CD1c-positive myeloid dendritic cell (primary cell): ENCODE measurements around the gene DMGDH.

Experiments
- DNase-seq: peaks from one replicate; pipeline ENCODE4 v3.0.0-alpha.2; 2016; ENCODE audit errors: extremely low spot score

DMGDH gene

DNA sequence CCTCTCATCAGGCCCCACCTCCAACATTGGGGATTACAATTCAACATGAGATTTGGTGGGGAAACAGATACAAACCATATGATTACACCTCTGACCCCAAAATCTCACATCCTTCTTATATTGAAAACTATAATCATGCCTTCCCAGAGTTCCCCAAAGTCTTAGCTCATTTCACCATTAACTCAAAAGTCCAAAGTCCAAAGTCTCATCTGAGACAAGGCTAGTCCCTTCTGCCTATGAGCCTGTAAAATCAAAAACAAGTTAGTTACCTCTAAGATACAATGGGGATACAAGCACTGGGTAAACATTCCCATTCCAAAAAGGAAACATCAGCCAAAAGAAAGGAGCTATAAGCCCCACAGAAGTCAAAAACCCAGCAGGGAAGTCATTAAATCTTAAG is 57.6 kb downstream of the DMGDH start:
- no peak for DNase-seq

DNA sequence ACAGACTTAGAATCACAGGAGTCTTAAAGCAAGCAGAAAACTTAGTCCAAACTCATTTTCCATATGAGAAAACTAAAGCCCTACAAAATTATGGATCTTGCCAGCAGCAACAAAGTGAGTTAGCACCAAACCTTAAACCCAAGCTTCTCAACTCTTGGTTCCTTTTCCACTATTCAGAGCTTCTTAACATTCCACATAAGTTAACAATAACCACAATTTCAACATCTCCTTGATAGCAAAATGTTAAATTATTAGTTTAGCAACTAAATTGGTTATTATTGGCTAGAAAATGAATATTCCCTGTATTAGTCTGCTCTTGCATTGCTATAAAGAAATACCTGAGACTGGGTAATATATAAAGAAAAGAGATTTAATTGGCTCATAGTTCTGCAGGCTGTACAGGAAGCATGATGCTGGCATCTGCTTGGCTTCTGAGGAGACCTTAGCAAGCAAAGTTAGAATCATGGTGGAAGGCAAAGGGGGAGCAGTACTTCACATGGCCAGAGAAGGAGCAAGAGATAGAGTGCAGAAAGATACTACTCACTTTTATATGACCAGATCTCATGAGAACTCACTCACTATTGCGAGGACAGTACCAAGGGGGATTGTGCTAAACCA is 58.1 kb downstream of the DMGDH start:
- DNase-seq: no peak

DNA sequence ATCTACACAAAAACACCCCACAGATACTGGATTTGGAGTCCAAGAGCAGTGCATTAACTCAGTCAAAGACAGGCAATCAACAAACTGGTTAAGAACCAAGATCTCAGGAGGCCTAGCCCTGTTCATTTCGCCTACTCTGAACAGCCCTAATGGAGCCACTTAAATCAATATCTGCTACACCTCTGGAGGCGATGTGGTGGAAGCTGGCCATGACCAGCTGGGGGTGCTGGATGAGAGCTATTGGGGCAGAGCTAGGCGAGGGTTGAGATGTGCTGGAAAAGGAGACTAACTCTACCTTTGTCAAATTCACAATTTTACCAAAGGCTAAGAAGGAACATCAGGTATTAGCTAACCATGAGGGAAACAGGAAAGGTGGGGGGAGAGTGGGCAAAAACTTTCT is 61.1 kb downstream of the DMGDH start:
- no peak for DNase-seq

DNA sequence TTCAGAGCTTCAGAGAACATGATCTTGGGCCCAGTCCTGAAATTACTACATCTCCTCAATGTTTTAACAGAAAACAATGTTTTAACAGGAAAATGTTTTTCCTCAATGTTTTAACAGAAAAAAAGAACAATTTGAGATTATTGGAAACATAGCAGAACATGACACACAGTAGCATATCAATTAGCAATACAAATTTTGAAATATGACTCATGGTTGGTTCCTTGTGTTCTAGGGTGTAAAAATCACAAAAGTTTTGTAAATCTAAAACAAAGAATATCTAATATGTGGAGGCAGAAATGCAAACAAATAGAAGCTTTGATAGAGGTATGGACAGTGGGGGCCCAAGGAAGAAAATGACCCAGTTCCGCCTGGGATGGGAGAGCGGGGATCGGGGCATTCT is 61.6 kb downstream of the DMGDH start:
- no peak for DNase-seq

DNA sequence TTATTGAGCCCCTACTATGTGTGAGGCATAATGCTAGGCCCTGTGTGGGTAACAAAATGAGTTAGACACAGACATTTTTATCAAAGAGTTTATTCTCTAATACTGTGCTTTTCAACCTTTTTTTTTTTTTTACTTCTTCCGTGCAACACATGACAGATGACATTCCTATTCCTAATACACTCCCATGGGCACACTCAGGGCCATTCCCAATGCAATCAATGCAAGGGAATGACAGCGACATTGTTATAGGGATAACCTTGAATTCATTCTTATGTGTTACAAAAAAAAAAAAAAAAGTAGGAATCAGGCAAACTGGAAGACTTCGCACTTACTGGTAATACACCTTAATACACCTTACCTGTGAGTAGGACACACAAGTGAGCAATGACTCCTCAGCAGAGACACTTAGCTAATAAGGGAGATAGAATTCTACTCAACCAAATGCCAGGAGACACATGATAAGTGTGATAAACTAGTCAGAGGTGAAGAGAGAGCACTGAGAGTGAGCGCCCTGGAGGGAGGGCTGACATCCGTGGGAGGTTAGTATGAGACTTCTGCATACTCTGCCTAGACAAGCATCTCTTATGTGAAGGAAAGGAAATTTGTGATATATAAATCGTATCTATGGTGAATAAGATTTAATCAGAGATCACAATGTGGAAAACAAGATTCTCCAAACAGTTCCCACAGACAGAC is 63.4 kb downstream of the DMGDH start:
- no peak for DNase-seq

DNA sequence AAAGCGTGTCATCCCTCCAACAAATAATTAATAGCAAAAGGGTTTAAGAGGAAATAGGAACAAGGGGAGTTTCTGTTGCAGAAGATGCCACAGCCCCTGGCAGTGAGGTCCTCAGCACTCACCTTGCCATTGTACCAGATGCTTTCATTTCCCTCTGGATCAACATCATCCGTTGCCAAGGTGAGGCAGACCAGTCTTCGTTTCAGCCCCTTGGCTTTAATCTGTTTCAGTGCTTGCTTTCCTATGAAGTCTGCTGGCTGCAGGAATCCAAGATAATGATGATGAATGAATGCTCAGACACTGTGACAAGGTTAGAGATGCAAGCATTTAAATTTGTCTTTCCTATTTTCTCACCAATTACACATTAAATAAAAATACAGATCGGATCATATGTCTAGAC is 64.3 kb downstream of the DMGDH start:
- DNase-seq: no peak

DNA sequence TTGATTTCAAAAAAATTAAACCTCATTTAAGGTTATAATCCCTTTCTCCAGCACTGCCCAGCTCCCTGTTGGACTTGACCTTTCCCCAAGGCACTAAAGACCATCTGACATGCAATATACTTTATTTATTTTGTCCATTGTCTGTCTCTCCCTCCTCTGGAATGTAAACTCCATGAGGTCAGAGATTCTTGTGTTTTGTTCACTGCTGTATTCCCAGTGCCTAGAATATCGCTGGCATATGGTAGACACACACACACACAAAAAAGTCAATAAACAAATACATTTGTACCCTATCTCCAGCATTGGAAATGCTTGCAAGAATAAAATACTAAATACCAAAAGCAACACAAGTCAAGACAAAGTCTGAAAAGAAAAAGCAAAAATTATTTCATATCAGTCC is 67.1 kb downstream of the DMGDH start:
- no peak for DNase-seq

DNA sequence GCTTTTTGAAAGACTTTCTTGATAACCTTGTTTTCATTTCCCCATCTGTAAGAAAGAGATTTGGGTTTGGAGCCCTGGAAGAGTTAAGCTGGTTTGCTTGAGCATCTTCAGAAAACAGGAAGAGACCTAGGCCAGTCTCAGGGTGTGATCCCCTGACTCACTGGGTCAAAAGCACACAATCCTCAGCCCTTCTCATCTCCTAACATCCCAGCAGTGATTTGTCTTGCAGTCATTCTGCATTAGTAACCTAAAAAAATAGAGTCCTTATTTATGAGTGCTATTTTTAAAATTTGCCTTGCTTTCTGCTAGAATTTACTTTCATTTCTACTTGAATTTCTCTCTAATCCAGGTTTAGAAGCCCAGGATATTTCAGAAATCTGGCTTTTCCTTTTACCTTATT is 68.0 kb downstream of the DMGDH start:
- no peak for DNase-seq

DNA sequence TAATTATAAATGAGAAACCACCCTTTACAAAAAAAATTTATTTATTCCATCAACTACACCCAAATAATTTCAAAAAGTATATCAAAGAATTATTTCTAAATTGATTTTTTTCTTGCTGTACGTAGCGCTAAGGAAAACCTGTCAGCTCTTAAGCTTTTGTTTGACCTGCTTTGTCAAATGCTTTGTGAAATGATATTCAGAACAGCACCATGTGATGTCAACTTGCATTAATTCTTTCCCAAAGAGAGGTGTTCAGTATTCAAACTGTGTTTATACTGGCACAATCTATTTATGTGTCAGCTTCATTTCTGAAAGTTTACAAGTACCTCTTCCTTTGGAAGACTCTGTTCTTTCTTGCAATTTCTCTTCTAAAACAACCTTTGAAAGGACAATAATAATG is 72.4 kb downstream of the DMGDH start:
- no peak for DNase-seq

DNA sequence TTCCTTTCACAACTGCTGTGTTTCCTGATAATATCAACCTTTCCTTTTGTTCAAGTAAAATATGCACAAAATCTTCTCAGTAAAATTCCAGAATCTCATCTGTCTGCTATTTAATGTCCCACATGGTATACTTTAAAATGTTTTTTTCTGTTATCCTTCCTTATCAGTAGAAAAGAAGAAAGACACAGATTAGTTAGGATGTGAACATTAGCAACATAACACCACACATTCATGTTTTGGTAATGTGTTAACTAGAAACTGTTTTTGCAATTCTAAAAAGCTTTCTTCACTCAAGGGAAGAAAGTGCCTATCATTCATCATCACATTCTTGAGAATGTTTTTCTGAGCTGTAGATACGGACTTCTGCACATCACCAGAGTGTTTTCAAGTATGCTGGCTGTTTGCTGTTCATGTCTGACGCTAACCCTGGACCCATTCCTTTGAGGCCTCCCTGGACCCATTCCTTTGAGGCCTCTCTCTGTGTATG is 73.9 kb downstream of the DMGDH start:
- DNase-seq: no peak

DNA sequence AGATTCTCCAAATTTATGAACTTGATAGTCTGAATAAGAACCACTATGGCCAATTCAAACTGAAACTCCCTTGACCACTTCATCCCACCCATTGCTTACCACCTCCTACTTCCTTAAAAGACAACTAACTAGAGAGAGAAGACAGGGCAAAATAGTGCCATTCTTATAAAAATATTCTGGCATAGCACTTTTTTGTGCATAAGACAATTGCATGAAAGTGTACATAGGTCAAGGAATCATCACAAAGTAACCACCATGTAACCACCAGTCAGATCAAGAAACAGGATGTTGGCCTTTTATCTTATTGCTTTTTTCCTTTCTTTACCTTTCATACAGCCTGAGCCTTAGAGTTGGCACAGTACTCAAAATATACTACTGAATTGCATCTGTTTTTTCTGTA is 76.3 kb downstream of the DMGDH start:
- peak; percentile 54 for DNase-seq

DNA sequence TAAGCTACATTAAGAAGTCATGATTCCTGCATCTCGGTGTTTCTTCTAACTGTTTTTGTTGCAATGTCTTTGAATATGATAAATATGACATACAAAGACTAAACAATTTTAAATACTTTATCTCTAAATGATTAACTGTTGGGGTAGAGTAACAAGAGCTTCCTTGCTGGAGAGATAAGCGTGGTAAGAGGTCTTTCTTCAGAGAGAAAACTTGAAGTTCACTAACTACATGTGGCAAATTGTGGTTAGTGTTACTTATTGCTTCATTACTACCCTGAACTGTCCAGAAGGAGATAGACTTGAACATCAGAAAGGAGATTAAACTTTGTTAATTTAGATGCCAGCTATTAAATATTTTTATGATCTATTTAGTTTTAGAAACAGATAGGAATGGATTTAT is 77.3 kb downstream of the DMGDH start:
- DNase-seq: no peak

DNA sequence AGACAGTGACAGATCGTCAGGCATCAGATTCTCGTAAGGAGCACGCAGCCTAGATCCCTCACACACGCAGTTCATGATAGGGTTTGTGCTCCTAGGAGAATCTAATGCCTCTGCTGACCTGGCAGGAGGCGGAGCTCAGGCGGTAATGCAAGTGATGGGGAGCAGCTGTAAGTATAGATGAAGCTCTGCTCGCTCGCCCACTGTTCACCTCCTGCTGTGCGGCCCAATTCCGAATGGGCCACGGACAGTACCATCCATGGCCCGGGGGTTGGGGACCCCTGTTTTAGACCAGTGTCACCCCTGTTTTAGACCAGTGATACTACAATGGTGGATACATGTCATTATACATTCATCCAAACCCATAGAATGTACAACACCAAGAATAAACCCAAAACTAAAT is 80.4 kb downstream of the DMGDH start:
- no peak for DNase-seq

DNA sequence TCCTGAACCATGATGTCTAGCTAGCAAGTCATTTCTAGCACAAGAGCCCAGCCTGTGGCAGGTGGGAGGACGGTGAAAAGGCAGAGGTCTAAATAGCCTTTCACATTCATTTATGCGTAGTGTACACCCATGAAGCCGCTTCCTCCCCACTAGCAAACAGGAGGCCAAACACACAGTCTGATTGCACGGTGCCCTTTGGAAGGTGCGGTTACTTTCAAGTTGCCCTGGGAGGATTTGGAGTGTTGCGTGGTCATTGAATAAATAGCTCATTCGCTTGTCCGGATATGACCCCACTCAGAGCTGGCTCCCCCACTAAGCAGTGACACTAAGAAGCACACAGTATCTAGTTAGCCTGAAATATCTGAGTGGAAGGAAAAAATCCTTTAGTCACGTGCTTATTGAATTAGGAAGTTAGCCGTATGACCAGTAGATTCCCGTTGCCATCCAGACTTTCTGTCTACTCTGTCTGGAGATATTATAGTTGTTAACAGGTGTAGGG is 83.7 kb downstream of the DMGDH start:
- peak; percentile 61 for DNase-seq

DNA sequence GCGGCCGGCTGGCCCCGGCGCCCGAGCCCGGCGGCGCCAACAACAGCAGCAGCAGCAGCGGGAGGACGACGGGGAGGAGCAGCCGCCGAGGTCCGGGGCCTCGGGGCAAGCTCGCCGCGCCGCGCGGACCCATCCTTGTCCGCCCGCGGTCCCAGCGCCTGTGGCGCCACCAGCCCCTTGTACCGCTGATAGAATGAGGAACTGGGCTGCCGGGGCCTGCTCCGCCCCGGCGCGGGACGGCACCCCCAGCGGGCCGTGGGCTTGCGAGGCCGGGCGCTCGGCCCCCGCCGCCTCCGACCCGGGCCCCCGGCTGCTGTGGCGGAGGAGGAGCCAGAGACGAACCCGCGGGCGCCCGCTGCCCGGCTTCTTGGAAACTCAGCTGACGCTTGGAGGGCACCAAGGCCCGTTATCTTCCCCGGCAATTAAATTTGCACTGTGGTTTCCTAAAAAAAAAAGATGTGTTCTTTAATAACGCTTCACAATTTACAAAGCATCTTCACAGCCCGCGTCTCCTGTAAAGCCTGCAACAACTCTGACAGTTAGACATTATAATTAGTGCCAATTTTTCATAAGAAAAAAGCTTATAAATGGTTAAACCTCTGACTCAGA is 84.3 kb downstream of the DMGDH start, which contains the start of gene ARSB:
ARSB (minus strand) TSS at position 195 of the 609 bp plus-strand sequence; CDS start at position 133, 62 bp downstream.
- DNase-seq: peak; percentile 79

DNA sequence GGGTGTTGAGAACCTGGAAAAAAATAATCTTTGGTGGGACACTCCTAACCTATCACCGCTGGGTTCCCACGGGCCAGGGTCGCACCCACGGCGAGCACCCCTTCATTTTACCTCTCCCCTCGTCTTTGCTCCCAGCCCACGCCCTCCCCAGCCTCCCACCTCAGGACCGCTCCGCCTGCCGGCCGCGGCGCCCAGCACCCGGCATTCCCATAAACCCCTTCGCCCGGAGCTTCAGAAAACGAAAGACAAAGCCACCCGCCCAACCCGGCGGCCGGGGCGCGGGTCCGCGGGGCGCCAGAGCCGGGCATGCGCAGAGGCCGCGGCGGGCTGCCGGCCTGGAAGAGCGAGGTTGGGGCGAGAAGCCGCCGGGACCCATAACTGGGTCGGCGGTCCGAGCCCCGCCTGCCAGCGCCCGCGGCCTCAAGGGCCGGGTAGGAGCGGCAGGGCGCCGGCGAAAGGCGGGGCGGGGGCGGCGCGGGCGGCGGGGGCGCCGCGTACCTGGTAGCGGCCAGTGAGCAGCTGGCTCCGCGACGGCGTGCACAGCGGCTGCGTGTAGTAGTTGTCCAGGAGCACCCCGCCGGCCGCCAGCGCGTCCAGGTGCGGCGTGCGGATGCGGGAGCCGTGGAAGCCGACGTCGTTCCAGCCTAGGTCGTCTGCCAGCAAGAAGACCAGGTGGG is 84.9 kb downstream of the DMGDH start:
- peak; percentile 80 for DNase-seq

DNA sequence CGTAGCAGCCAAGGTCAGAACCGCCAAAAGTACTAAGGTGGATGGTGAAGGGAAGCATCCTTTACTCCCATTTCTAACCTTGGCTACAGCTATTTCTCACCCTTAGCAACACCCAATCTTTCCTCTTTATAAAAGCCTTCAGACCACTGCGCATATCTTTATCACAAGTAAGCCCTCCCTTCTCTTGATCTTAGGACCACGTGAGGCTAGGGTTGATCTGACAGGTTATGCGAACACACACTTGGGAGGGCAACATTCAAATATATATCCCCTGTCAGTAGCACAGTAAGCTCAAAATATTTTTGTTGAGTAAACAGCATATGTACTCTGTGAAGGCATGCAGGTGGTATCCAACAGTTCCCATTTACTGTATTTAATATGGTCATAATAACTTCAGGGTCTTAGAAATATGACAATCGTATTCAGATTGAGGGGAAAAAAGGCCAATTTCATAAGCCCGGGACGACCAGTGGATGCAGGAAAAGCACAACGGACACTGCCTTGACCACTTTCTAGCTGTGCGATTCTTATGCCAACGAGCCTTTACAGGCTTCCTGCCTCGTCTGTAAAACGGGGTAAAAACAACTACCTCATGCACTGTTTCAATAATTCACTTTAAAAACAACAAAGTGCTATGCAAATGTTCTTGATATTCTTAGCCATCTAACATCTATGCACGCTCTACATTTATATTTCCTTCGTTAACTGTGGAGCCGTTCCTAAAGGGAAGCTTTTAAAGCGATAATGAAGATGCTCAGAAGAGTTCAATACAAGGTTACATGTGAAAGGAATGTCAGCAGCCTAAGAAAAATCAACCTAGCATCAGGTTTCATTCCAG is 85.7 kb downstream of the DMGDH start:
- no peak for DNase-seq

DNA sequence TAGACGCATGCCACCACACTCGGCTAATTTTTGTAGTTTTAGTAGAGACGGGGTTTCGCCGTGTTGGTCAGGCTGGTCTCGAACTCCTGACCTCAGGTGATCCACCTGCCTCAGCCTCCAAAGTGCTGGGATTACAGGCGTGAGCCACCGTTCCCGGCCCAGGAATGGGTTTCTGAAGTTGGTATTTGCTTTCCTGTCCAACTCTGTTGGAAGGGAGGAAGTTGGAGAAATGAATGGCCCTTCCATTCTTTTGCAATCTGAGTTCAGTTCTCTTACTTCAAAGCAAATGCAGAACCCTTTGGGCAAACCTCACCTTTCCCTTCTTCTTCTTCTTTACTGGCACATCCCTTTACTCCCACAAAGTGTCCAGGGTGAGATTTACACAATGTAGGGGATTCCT is 86.3 kb downstream of the DMGDH start:
- peak; percentile 42 for DNase-seq

DNA sequence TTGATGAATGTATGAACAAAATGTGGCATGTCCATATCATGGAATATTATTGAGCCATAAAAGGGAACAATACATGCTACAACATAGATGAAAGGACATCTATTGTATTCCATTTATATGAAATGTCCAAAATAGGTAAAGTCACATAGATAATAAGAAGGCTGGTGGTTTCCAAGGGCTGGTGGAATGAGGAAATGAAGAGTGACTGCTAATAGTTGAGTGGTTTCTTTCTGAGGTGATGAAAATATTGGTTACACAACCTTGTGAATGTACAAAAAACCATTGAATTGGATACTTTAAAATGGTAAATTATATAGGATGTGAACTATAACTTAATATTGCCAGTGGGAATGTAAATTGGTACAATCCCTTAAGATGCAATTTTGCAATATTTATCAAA is 89.6 kb downstream of the DMGDH start:
- peak; percentile 36 for DNase-seq

DNA sequence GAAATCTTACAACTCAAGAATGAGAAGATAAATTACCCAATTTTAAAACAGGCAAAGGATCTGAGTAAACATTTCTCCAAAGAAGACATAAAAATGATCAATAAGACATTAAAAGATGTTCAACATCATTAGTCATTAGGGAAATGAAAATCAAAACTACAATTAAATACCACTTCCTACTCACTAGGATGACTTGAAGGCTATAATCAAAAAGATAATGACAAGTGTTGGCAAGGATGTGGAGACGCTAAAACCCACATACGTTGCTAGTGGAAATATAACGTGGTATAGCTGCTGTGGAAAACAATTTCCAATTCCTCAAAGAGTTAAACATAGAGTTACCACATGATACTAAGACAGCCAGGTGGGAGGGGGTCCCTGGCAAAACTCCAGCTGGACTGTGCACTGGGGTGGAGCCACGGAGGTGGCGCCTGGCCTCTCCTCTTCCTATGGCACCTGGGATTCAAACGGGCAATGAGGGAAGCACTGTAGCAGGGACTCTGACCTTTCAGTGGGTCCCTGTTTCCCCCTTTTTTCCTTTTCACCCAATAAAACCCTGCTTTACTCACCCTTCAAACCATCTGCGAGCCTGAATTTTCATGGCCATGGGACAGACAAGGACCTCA is 90.2 kb downstream of the DMGDH start:
- DNase-seq: no peak

DNA sequence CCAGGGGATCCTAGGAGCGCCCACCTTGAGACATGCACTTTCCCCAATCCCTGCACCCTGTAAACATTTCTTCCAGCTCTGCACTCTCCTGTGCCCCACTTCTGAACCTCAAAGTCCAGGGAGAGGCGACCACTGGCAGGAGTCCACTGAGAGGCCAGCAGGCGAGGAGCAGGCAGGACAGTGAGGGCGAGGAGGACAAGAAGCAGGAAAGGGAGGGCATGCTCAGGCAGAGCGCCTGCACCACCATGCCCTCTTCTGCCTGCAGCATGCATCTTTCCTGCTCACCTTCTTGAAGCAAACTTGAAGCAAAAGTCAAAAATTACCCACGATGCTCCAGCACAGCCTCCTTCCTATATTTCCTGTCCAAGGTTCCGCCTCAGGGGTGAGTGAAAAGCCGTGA is 94.4 kb downstream of the DMGDH start:
- no peak for DNase-seq
